K562 (cell line): ENCODE measurements around the gene TULP4. TPM values are rescaled to one million over a fixed set of nuclear protein-coding genes. Genes with fewer than 3 reads are reported as not detected.
A peak's percentile ranks its signal among the peaks of the same experiment; 100 is the strongest.

Experiments
- ATAC-seq: fragments of 200-7000 bp; cut with Tn5 transposase; 3 replicates; pipeline ENCODE4 v1.9.1; 2020; ENCODE audit warnings: moderate library complexity
- BruUV-seq: library from RNA; stranded (reverse); fragments of 400-500 nt; replicated peaks from 2 replicates; lab custom pipeline; 2021; lab: Mats Ljungman, UMichigan
- CTCF ChIA-PET: fragments of 300-600 bp; formaldehyde crosslinking; extraction: SDS; loops from one replicate; lab custom pipeline; 2021; ENCODE audit warnings: low intra/inter-chr PET ratio; lab: Yijun Ruan, JAX
- POLR2A ChIA-PET: fragments of 300-600, 350-650 bp; sonication (Branson Sonifier 250); formaldehyde crosslinking; extraction: SDS; loops from one replicate; lab custom pipeline; 2021; ENCODE audit warnings: antibody characterized with exemption, inconsistent platforms; lab: Yijun Ruan, JAX
- DNase-seq, 4 experiments: peaks; one replicate each; pipeline versions ENCODE4 v3.0.0 to v3.0.0-alpha.2; 2011 to 2018; ENCODE audit warnings: low spot score in 3 of 4, mixed read lengths in 3 of 4; ENCODE audit errors: extremely low read depth in 1 of 4
- FAIRE-seq: peaks from 2 replicates; lab custom pipeline; 2011; peaks lifted over from hg19 to GRCh38; lab: Jason Lieb, UNC
- H2AFZ ChIP-seq: 2 replicates; pipeline ENCODE4 v1.6.0; 2011; ENCODE audit warnings: low read depth, low read length, control low read depth, inconsistent platforms
- H3K27ac ChIP-seq: fragments of 200-600 bp; 3 replicates; pipeline ENCODE4 v1.8.0; 2011; ENCODE audit warnings: low read depth, mild to moderate bottlenecking, control low read depth, inconsistent platforms, low read length, moderate library complexity, mixed read lengths; ENCODE audit errors: extremely low read depth
- H3K27me3 ChIP-seq, 2 experiments: fragments of 300-600 bp in 1 of 2; 2 replicates in 1 of 2; 3 replicates in 1 of 2; pipeline versions ENCODE4 v1.6.0 to v1.8.0; 2011; ENCODE audit warnings: inconsistent platforms in 2 of 2, low read length in 2 of 2, mild to moderate bottlenecking in 1 of 2, mixed read lengths in 1 of 2, moderate library complexity in 1 of 2; ENCODE audit not compliant: control insufficient read depth in 2 of 2, insufficient read depth in 2 of 2
- H3K36me3 ChIP-seq: fragments of 300-600 bp; 3 replicates; pipeline ENCODE4 v1.8.0; 2011; ENCODE audit warnings: mild to moderate bottlenecking, low read length, inconsistent platforms; ENCODE audit not compliant: control insufficient read depth, insufficient read depth
- H3K4me1 ChIP-seq, 2 experiments: fragments of 200-600 bp in 1 of 2; replicated peaks in 1 of 2; 2 replicates in 1 of 2; 3 replicates in 1 of 2; pipeline versions ENCODE4 v1.5.1 to v1.8.0; 2011; ENCODE audit warnings: inconsistent platforms in 2 of 2, low read length in 2 of 2, mild to moderate bottlenecking in 1 of 2, mixed read lengths in 1 of 2, moderate library complexity in 1 of 2; ENCODE audit not compliant: control insufficient read depth in 2 of 2, insufficient read depth in 2 of 2
- H3K4me2 ChIP-seq: 2 replicates; pipeline ENCODE4 v1.6.1; 2011; ENCODE audit warnings: low read length, control low read depth, inconsistent platforms, mixed read lengths; ENCODE audit not compliant: insufficient read depth
- H3K4me3 ChIP-seq: fragments of 200-600 bp; sonication (generic), shearing (Covaris generic); 2 replicates; pipeline ENCODE4 v1.5.1; 2016; ENCODE audit warnings: control low read depth, inconsistent platforms
- H3K79me2 ChIP-seq: fragments of 200-600 bp; 3 replicates; pipeline ENCODE4 v1.8.0; 2011; ENCODE audit warnings: low read length, inconsistent platforms; ENCODE audit not compliant: control insufficient read depth, insufficient read depth
- H3K9ac ChIP-seq, 2 experiments: 2 replicates each; pipeline versions ENCODE4 v1.6.0 to v1.6.1; 2011; ENCODE audit warnings: low read depth in 2 of 2, low read length in 2 of 2, control low read depth in 1 of 2, inconsistent platforms in 1 of 2, mild to moderate bottlenecking in 1 of 2, mixed read lengths in 1 of 2; ENCODE audit not compliant: insufficient read depth in 1 of 2
- H3K9me1 ChIP-seq: one replicate; pipeline ENCODE4 v1.6.0; 2011; ENCODE audit warnings: inconsistent platforms, mild to moderate bottlenecking, low read length, moderate library complexity; ENCODE audit not compliant: control insufficient read depth, insufficient read depth
- H3K9me3 ChIP-seq: replicated peaks from 2 replicates; pipeline ENCODE4 v1.5.1; 2011; ENCODE audit warnings: low read depth, low read length, inconsistent platforms; ENCODE audit not compliant: control insufficient read depth, insufficient read depth
- H4K20me1 ChIP-seq: replicated peaks from 2 replicates; pipeline ENCODE4 v1.6.1; 2011; ENCODE audit warnings: low read length, inconsistent platforms, mixed read lengths; ENCODE audit not compliant: control insufficient read depth, insufficient read depth
- CBFA2T2 ChIP-seq: fragments of 450-650 bp; conservative IDR thresholded peaks from 2 replicates; pipeline ENCODE4 v1.6.1; 2017; ENCODE audit warnings: mild to moderate bottlenecking
- CCAR2 ChIP-seq: fragments of 200-400 bp; formaldehyde crosslinking; IDR thresholded peaks from 2 replicates; pipeline ENCODE4 v1.6.1; 2017; ENCODE audit warnings: mild to moderate bottlenecking, low read depth, low read length
- DNMT1 ChIP-seq: fragments of 450-650 bp; IDR thresholded peaks from 2 replicates; pipeline ENCODE4 v1.6.1; 2016; ENCODE audit warnings: antibody characterized with exemption, mild to moderate bottlenecking
- E2F3 ChIP-seq: fragments of 250-450 bp; sonication (Bioruptor Pico); IDR thresholded peaks from 2 replicates; pipeline ENCODE4 v1.4.0; 2020; ENCODE audit warnings: mild to moderate bottlenecking
- ELF2 ChIP-seq: fragments of 250-450 bp; sonication (Bioruptor Pico); IDR thresholded peaks from 2 replicates; pipeline ENCODE4 v1.5.0; 2021; ENCODE audit warnings: mild to moderate bottlenecking
- HDAC3 ChIP-seq: fragments of 450-650 bp; IDR thresholded peaks from 2 replicates; pipeline ENCODE4 v1.6.1; 2018; ENCODE audit warnings: borderline replicate concordance, mild to moderate bottlenecking, moderate library complexity; ENCODE audit not compliant: partially characterized antibody
- HLTF ChIP-seq: fragments of 450-650 bp; IDR thresholded peaks from 2 replicates; pipeline ENCODE4 v1.6.1; 2016
- HOXB6 ChIP-seq: fragments of 250-450 bp; sonication (Bioruptor Pico); IDR thresholded peaks from 2 replicates; pipeline ENCODE4 v1.5.1; 2022; ENCODE audit warnings: mild to moderate bottlenecking, borderline replicate concordance
- KLF13 ChIP-seq: fragments of 450-650 bp; IDR thresholded peaks from 2 replicates; pipeline ENCODE4 v1.6.1; 2016; ENCODE audit warnings: missing genetic modification characterization, low read depth, mild to moderate bottlenecking, missing compliant biosample characterization, moderate library complexity, borderline replicate concordance
- MCM7 ChIP-seq, 2 experiments: fragments of 450-650 bp; IDR thresholded peaks; 2 replicates each; pipeline ENCODE4 v1.6.1; 2016 to 2018
- NCOR1 ChIP-seq: fragments of 450-650 bp; IDR thresholded peaks from 2 replicates; pipeline ENCODE4 v1.6.1; 2016; ENCODE audit warnings: mild to moderate bottlenecking, moderate library complexity
- NELFE ChIP-seq: IDR thresholded peaks from 2 replicates; pipeline ENCODE4 v1.6.1; 2011; ENCODE audit warnings: mild to moderate bottlenecking; ENCODE audit not compliant: insufficient read depth, insufficient read length
- PURB ChIP-seq: sonication (generic); formaldehyde crosslinking; IDR thresholded peaks from 2 replicates; pipeline ENCODE4 v1.9.0; 2021; ENCODE audit warnings: low read depth, mild to moderate bottlenecking, missing genetic modification reagents
- RUNX1 ChIP-seq: sonication (generic); IDR thresholded peaks from 2 replicates; pipeline ENCODE4 v1.6.1; 2016; ENCODE audit warnings: antibody characterized with exemption, low read depth
- SETDB1 ChIP-seq: IDR thresholded peaks from one replicate; pipeline ENCODE4 v1.6.1; 2012; ENCODE audit warnings: low read length, control low read depth, inconsistent platforms
- SNAPC5 ChIP-seq: fragments of 250-450 bp; sonication (Bioruptor Pico); IDR thresholded peaks from 2 replicates; pipeline ENCODE4 v1.8.0; 2021; ENCODE audit warnings: moderate library complexity, mild to moderate bottlenecking, inconsistent platforms
- TFE3 ChIP-seq: fragments of 450-650 bp; formaldehyde crosslinking; IDR thresholded peaks from 2 replicates; pipeline ENCODE4 v1.4.0; 2020; ENCODE audit warnings: mild to moderate bottlenecking, mixed read lengths
- THRAP3 ChIP-seq: fragments of 450-650 bp; IDR thresholded peaks from 2 replicates; pipeline ENCODE4 v1.6.1; 2016; ENCODE audit warnings: mild to moderate bottlenecking, inconsistent platforms, borderline replicate concordance
- ZBTB17 ChIP-seq: fragments of 450-650 bp; formaldehyde crosslinking; IDR thresholded peaks from 2 replicates; pipeline ENCODE4 v1.4.0; 2020; ENCODE audit warnings: mild to moderate bottlenecking
- ZKSCAN3 ChIP-seq: fragments of 250-450 bp; sonication (Bioruptor Pico); IDR thresholded peaks from 2 replicates; pipeline ENCODE4 v1.4.0; 2020
- ZNF830 ChIP-seq: fragments of 250-450 bp; sonication (Bioruptor Pico); IDR thresholded peaks from 2 replicates; pipeline ENCODE4 v1.5.0; 2021; ENCODE audit warnings: mild to moderate bottlenecking
- WGBS: fragments of 100-300 bp; shearing (Covaris generic); methylation state at CpG from one replicate; pipeline ENCODE4 v1.1.6; 2016; ENCODE audit warnings: low coverage, mixed read lengths; ENCODE audit not compliant: insufficient coverage; ENCODE audit errors: missing lambda C conversion rate; 5-methylcytosine and 5-hydroxymethylcytosine counted together
- in situ Hi-C: fragments of 300-500 bp; cut with MboI; formaldehyde crosslinking; loops from 4 replicates; pipeline ENCODE4 v1.15.0; 2018; ENCODE audit warnings: inconsistent platforms, mixed read lengths
- intact Hi-C: fragments of 100-400 bp; cut with micrococcal nuclease; formaldehyde crosslinking; loops from 2 replicates; pipeline ENCODE4 v1.14.2; 2022
- polyA plus RNA-seq, 8 experiments: library from polyadenylated mRNA; depleted of rRNA in 4 of 8; stranded (reverse) in 5 of 8; unstranded in 3 of 8; fragments of >200 nt; fragmentation: Nextera tagmentation in 2 of 8; fragmentation: Illumina TruSeq in 1 of 8; extraction: Ambion mirVana in 2 of 8; extraction: Trizol in 1 of 8; gene quantifications; 2 replicates each; pipeline versions ENCODE4 v1.2.1 to v1.2.3, GENCODE V29; 2011 to 2014; ENCODE audit warnings: inconsistent platforms in 1 of 8, missing spikeins in 1 of 8
- total RNA-seq, 7 experiments: library from RNA; depleted of rRNA in 6 of 7; stranded (reverse); fragments of >200 nt in 6 of 7; fragmentation: Illumina TruSeq in 2 of 7; extraction: Trizol in 2 of 7; gene quantifications; 2 replicates each; pipeline versions ENCODE4 v1.2.1 to v1.2.3, GENCODE V29; 2011 to 2021; ENCODE audit warnings: low replicate concordance in 1 of 7

The TULP4 gene
- total and polyA plus RNA-seq, 9 of the 15 experiments (the other 6 are each of a cell fraction or from before 2014, with no cell fraction given) = 1.2 to 50.4 (median 11.0) TPM

GRCh38 chr6:158559338-158559894 is 247.2 kb downstream of the TULP4 start (continued):
- TF ChIP-seq DNMT1 (no peak), ZNF830 (CRISPR knock-in tag) (0 out of 2 replicates have a peak, but pooled peaks have one; percentile 72), NELFE (no peak), THRAP3 (0 out of 2 replicates have a peak, but pooled peaks have one; percentile 63), CCAR2 (no peak), ELF2 (CRISPR knock-in tag) (no peak), HLTF (no peak), SNAPC5 (CRISPR knock-in tag) (no peak), HOXB6 (CRISPR knock-in tag) (no peak)

DNA sequence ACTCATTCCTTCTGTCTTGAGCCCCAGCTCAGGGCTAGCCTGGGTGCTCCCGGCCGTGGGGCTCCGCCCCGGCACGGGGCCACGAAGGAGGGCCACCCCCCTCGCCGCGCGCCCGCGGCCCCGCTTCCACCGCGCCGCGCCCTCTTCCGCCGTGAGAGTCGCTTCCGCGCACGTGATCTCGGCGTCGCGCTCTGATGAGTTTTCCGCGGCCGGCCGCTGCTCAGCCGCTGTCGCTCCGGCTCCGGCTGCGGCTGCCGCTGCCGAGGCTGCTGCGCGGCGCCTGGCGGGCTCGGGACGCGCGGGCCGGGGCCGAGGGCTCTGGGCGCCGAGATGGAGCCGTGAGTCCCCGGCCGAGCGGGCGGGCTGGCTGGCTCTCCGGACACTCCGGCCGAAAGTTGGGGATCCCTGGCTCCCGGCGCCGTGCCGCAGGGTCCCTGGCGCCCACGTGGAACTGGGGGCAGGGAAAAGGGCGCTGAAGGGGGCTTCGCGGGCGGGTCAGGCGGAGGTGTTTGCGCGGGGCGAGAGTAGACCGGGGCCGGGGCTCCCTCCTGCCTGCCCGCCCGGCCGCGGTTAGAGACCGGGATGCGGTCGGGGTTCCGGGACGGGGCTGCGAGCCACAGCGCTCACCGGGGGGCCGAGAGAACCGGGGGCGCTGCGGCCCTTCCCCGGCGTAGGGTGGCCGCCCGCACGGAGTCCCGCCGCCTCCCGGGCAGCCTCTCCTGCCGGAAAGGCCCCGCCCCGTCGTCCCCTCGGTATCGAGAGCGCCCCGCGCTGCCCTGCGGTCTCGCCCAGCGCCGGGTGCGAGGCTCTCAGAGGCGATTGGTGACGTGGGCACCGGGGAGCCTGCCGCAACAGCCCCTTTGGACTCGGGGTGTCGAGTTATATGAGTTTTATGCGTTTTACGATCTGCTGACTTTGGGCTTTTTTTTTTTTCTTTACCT is 247.9 kb downstream of the TULP4 start, which contains the start of gene TMEM181:
Gene TMEM181 (plus strand): TSS at position 197 of the 941 bp plus-strand sequence. CDS start 134 bp downstream, at position 331.
- Histone ChIP-seq H3K4me3 (peak within 1 kb of the TSS; percentile 91), H3K27me3 (no peaks in the 10 kb centered on the region), H3K9me3 (no peaks in the 10 kb centered on the region), H3K79me2 (peaks cover 51% of the 10 kb centered on the region), H3K9me1 (no peaks in the 10 kb centered on the region), H3K9ac (peak within 1 kb of the TSS; percentile 83 to 97), H3K4me2 (peak within 1 kb of the TSS; percentile 96), H4K20me1 (peaks cover 22% of the 10 kb centered on the region), H2AFZ (peak within 1 kb of the TSS; percentile 99), H3K36me3 (peaks cover 25% of the 10 kb centered on the region; the same call in 2 of the 3 replicates), H3K4me1 (peaks cover 21 to 33% of the 10 kb centered on the region in 2 experiments), H3K27ac (peak within 1 kb of the TSS; percentile 82)
- BruUV-seq = no TSS peak
- ChIA-PET CTCF (no interaction called here), POLR2A (interaction anchor here (0.6 to 2.0 kb wide), 8 partner anchors 9 to 346 kb away, joined by 3 to 7 read pairs (median 4); no protein-coding TSS in a partner anchor)
- in situ Hi-C loops (no loop called here), intact Hi-C loops (loop anchor here (2.0 kb wide), 1 partner anchor 17 kb away; no protein-coding TSS in a partner anchor)
- peak; percentile 85 for ATAC-seq
- FAIRE-seq = peak; percentile 75
- under 1% methylated on average over 96 of the region's 120 CpGs for WGBS
- DNase-seq = peak; percentile 93 to 97 (median 96)
- no peak for TF ChIP-seq E2F3
- TF ChIP-seq MCM7 (IDR thresholded peaks at IDR 0.05) = no peak
- peak; percentile 97 for TF ChIP-seq ZKSCAN3 (CRISPR knock-in tag)
- TF ChIP-seq SETDB1 = no peak
- no peak; the same call in 1 of the 2 replicates for TF ChIP-seq NCOR1
- no peak for TF ChIP-seq PURB
- TF ChIP-seq KLF13 = peak; percentile 80; the same call in 1 of the 2 replicates
- no peak for TF ChIP-seq RUNX1
- TF ChIP-seq TFE3 (CRISPR knock-in tag) = peak; percentile 96
- TF ChIP-seq ZBTB17 = no peak
- TF ChIP-seq CBFA2T2 = peak; percentile 32; the same call in 1 of the 2 replicates
- no peak for TF ChIP-seq HDAC3
